CD4-positive, CD25-positive, alpha-beta regulatory T cell (primary cell): ENCODE data around the gene GNAI2. TPM values are rescaled to one million over a fixed set of nuclear protein-coding genes. Genes with fewer than 3 reads are reported as not detected.

Experiments used
- ATAC-seq, 2 donors: fragments of 150-1000 bp; cut with Tn5 transposase; one replicate each; pipeline ENCODE4 v1.10.0; 2021; ENCODE audit warnings: low read depth in 2 of 2, moderate number of reproducible peaks in 2 of 2, moderate library complexity in 1 of 2
- DNase-seq, 3 donors: peaks; one replicate each; pipeline versions ENCODE4 v3.0.0 to v3.0.0-alpha.2; 2012 to 2022; ENCODE audit warnings: mixed read lengths in 1 of 3
- H3K27ac ChIP-seq: one replicate; pipeline ENCODE4 v1.7.0; 2013; ENCODE audit warnings: mild to moderate bottlenecking, low read length; ENCODE audit not compliant: insufficient read depth, poor library complexity, severe bottlenecking
- H3K27me3 ChIP-seq: one replicate; pipeline ENCODE4 v1.7.0; 2013; ENCODE audit warnings: low read length; ENCODE audit not compliant: control insufficient read depth, insufficient read depth
- H3K36me3 ChIP-seq: one replicate; pipeline ENCODE4 v1.7.0; 2013; ENCODE audit warnings: mild to moderate bottlenecking, low read length, moderate library complexity; ENCODE audit not compliant: control insufficient read depth, insufficient read depth
- H3K4me1 ChIP-seq: 2 replicates; pipeline ENCODE4 v1.7.0; 2013; ENCODE audit warnings: mild to moderate bottlenecking, low read length; ENCODE audit not compliant: insufficient read depth, control insufficient read depth, poor library complexity, severe bottlenecking
- H3K4me3 ChIP-seq: one replicate; pipeline ENCODE4 v1.7.0; 2013; ENCODE audit warnings: low read depth, mild to moderate bottlenecking, low read length, moderate library complexity
- H3K9me3 ChIP-seq, 2 experiments: 1 replicate in 1 of 2; 2 replicates in 1 of 2; pipeline ENCODE4 v1.7.0; 2013; ENCODE audit warnings: low read length in 2 of 2, mild to moderate bottlenecking in 1 of 2, moderate library complexity in 1 of 2; ENCODE audit not compliant: control insufficient read depth in 2 of 2
- H3K27ac Mint-ChIP-seq, 3 donors: one replicate each; pipeline ENCODE4 v1.8.0; 2020 to 2022; ENCODE audit warnings: mild to moderate bottlenecking in 3 of 3, mixed read lengths in 3 of 3, moderate library complexity in 2 of 3
- H3K27me3 Mint-ChIP-seq: one replicate; pipeline ENCODE4 v1.8.0; 2022; ENCODE audit warnings: mild to moderate bottlenecking, mixed read lengths
- H3K36me3 Mint-ChIP-seq: one replicate; pipeline ENCODE4 v1.8.0; 2020; ENCODE audit warnings: mixed read lengths
- H3K4me1 Mint-ChIP-seq, 4 donors: one replicate each; pipeline ENCODE4 v1.8.0; 2020 to 2022; ENCODE audit warnings: mixed read lengths in 4 of 4, mild to moderate bottlenecking in 1 of 4
- H3K4me3 Mint-ChIP-seq, 4 donors: one replicate each; pipeline ENCODE4 v1.8.0; 2020 to 2022; ENCODE audit warnings: mild to moderate bottlenecking in 4 of 4, mixed read lengths in 4 of 4, moderate library complexity in 3 of 4
- H3K9me3 Mint-ChIP-seq, 7 donors: one replicate each; pipeline ENCODE4 v1.8.0; 2020 to 2022; ENCODE audit warnings: mixed read lengths in 7 of 7, mild to moderate bottlenecking in 3 of 7, moderate library complexity in 2 of 7
- polyA plus RNA-seq, 4 donors: library from polyadenylated mRNA; unstranded; fragments of 300-500 nt; fragmentation: Illumina TruSeq; gene quantifications; one replicate each; pipeline ENCODE4 v1.2.3, GENCODE V29; 2021
- total RNA-seq: library from RNA; stranded (reverse); gene quantifications from one replicate; pipeline ENCODE4 v1.2.3, GENCODE V29; 2022

GNAI2 gene
- total and polyA plus RNA-seq, 5 donors from 2014 or later: 373 to 696 (median 572) TPM

DNA sequence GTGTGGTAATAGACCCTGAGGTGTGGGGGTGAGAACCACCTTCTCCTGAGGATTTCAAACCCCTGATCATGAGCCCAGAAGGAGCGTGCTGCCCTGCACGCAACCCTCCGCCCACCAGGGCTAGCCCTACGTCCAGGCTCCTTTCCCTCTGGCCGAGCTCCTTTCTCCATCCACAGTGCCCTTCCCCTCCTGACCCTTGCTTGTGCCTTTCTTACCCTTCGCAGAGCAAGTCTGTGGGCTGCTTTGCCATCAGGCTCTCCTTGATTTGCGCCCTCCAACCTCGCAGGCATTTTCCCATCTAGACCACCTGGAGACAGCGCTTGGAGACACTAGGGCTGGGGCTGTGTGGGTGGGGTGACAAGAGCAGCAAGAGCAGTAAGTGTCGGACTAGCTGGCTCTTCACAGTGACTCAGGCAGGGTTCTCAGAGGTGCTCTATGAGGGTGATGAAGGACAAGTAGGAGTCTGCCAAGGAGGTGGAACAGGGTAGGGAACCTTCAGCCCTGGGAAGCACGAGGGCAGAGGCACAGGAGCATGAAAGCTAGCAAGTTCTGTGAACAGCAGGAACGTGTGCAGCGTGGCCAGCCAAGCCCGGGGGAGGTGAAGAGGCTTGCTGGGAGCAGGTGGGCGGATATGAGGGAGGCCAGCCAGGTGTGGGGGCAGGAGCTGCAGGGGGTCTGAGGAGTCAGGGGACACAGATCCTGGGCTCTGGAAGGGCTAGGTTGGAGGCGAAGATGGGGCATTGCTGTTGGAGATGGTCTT, 33.5 kb upstream of the GNAI2 start:
- peaks cover 0 to 5% (median under 1%) of the 10 kb centered on the region in 4 donors for H3K4me1 Mint-ChIP-seq
- peaks cover 65% of the 10 kb centered on the region for H3K27me3 Mint-ChIP-seq
- H3K36me3 Mint-ChIP-seq: no peaks in the 10 kb centered on the region
- no peak overlapping the region for H3K4me3 Mint-ChIP-seq
- no peak overlapping the region for H3K4me3 ChIP-seq
- no peak overlapping the region for H3K27ac ChIP-seq
- H3K9me3 ChIP-seq: no peaks in the 10 kb centered on the region
- H3K27ac Mint-ChIP-seq: no peak overlapping the region
- no peak for DNase-seq
- peaks cover 6% of the 10 kb centered on the region for H3K27me3 ChIP-seq
- peaks cover 8% of the 10 kb centered on the region for H3K4me1 ChIP-seq
- H3K36me3 ChIP-seq: no peaks in the 10 kb centered on the region
- no peak for ATAC-seq
- no peaks in the 10 kb centered on the region for H3K9me3 Mint-ChIP-seq

- Histone ChIP-seq H3K27ac (no peak overlapping the region), H3K27me3 (peaks cover 6% of the 10 kb centered on the region), H3K4me3 (no peak overlapping the region), H3K4me1 (peaks cover 8% of the 10 kb centered on the region), H3K9me3 (no peaks in the 10 kb centered on the region), H3K36me3 (no peaks in the 10 kb centered on the region)
- Mint-ChIP-seq H3K9me3 (no peaks in the 10 kb centered on the region), H3K4me1 (peaks cover 0 to 5% (median under 1%) of the 10 kb centered on the region in 4 donors), H3K4me3 (no peak overlapping the region), H3K36me3 (no peaks in the 10 kb centered on the region), H3K27me3 (peaks cover 68% of the 10 kb centered on the region), H3K27ac (no peak overlapping the region)
- ATAC-seq (no peak), DNase-seq (no peak)
These were observed 32.7 kb upstream of the GNAI2 start for GRCh38 chr3:50203113-50203808.

DNA sequence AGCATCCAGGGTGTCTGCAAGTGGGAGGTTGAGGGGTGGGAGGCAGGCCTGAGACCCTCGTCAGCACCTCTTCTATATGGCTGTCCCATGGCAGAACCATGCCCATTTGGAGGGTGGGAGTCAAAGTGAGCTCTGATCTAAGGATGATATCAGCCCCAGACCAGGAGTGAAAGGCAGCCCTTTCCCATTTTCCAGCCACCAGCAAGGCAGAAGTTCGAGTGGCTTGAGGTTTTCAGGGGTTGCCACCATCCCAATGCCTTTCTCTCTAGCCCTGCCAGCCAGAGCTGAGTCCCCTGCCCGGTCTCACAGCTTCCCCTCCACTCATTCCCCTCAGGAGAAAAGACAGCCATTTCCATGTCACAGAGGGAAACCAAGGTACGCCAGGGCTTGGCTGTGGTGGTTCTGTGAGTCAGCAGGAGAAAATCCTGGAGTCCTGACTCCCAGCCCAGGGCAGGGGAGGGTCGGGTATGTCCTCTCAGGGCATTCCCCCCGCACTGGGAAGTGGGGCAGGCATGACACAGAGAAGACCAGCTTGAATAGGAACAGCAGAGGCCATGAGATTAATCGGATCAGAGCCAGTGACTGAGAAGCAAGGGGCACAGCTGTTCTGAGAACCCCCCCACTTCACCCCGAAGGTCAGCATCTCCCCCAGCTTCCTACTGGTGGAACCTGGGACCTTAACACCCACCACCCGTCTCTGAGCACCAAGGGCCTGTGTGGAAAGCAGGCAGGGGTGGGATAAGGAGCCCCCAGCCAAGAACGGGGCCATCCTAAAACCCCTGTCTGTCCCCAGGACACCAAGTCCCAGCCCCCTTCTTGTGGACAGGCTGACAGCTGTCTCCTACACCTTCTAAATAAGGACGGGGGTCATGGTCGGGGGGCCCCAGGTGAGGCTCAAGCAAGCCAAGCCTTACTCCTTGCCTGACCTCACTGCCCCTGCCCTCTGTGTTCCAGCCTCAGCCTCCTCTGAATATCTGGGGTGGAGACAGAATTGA, 31.9 kb upstream of the GNAI2 start:
- H3K4me3 Mint-ChIP-seq: no peak overlapping the region
- peaks cover 66% of the 10 kb centered on the region for H3K27me3 Mint-ChIP-seq
- H3K27me3 ChIP-seq: peaks cover 6% of the 10 kb centered on the region

DNA sequence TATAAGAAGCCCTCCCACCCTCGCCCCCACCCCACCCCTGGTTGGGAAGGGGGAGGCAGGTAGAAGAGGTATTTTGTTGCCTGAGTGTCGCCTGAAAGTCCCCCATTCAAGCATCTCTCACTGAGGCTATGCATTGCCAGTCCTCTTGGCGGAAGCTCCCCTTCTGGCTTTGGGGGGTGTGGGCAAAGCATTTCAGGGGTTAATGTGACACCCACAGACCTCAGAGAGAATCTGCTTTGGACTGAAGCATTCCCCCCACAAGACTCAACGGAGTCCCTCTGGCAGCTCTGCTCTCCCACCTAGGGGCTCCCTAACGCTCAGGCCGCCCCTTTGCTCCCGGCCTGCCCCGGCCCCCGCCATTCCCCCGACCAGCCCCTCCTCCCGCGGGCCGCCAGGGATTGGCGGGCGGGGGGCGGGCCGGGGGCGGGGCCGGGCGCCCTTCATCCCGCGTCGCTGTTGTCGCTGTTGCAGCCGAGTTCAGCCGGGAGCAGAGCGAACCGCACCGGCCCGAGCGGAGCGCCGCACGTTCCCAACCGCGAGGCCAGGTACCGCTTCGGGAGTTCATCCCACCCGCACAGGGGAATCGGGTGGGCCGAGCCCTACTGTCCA, 31.1 kb upstream of the GNAI2 start, which contains the start of gene SLC38A3:
SLC38A3 (plus strand) TSS at position 468 of the 609 bp plus-strand sequence. CDS start 8,929 bp downstream, outside the sequence.
- Mint-ChIP-seq H3K36me3 (no peaks in the 10 kb centered on the region), H3K4me3 (peak within 1 kb of the TSS in 1 of 4 donors; percentile 33), H3K27me3 (peaks cover 59% of the 10 kb centered on the region), H3K9me3 (peaks cover 0 to 2% (median 0%) of the 10 kb centered on the region in 7 donors), H3K27ac (no peak within 1 kb of the TSS), H3K4me1 (peaks cover 0 to 5% (median under 1%) of the 10 kb centered on the region in 4 donors)
- H3K4me3 ChIP-seq: no peak within 1 kb of the TSS
- ATAC-seq: peak in 1 of 2 donors; percentile 30
- no peak for DNase-seq
- H3K9me3 ChIP-seq: no peaks in the 10 kb centered on the region
- H3K4me1 ChIP-seq: peaks cover 8% of the 10 kb centered on the region
- H3K27me3 ChIP-seq: peaks cover 6% of the 10 kb centered on the region
- H3K36me3 ChIP-seq: no peaks in the 10 kb centered on the region
- H3K27ac ChIP-seq: no peak within 1 kb of the TSS

More for the DNA sequence above, 31.9 kb upstream of the GNAI2 start:
- Mint-ChIP-seq H3K36me3 (no peaks in the 10 kb centered on the region), H3K27ac (no peak overlapping the region), H3K9me3 (peaks cover 0 to 2% (median 0%) of the 10 kb centered on the region in 7 donors), H3K4me1 (peaks cover 0 to 5% (median under 1%) of the 10 kb centered on the region in 4 donors)
- H3K4me3 ChIP-seq: no peak overlapping the region
- peaks cover 8% of the 10 kb centered on the region for H3K4me1 ChIP-seq
- no peaks in the 10 kb centered on the region for H3K9me3 ChIP-seq
- no peak for DNase-seq
- H3K36me3 ChIP-seq: no peaks in the 10 kb centered on the region
- H3K27ac ChIP-seq: no peak overlapping the region
- ATAC-seq: no peak

GRCh38 chr3:50205413-50206276, 30.4 kb upstream of the GNAI2 start:
- Histone ChIP-seq H3K9me3 (no peaks in the 10 kb centered on the region), H3K4me1 (peaks cover 8% of the 10 kb centered on the region), H3K27me3 (peaks cover 6% of the 10 kb centered on the region), H3K36me3 (no peaks in the 10 kb centered on the region), H3K4me3 (no peak overlapping the region), H3K27ac (no peak overlapping the region)
- no peak overlapping the region for H3K27ac Mint-ChIP-seq
- H3K27me3 Mint-ChIP-seq: peaks cover 54% of the 10 kb centered on the region
- ATAC-seq (peak in 1 of 2 donors; percentile 42), DNase-seq (peak in 1 of 3 donors; percentile 42)
- H3K4me3 Mint-ChIP-seq: no peak overlapping the region
- peaks cover 0 to 5% (median under 1%) of the 10 kb centered on the region in 4 donors for H3K4me1 Mint-ChIP-seq
- H3K9me3 Mint-ChIP-seq: peaks cover 0 to 2% (median 0%) of the 10 kb centered on the region in 7 donors
- no peaks in the 10 kb centered on the region for H3K36me3 Mint-ChIP-seq

DNA sequence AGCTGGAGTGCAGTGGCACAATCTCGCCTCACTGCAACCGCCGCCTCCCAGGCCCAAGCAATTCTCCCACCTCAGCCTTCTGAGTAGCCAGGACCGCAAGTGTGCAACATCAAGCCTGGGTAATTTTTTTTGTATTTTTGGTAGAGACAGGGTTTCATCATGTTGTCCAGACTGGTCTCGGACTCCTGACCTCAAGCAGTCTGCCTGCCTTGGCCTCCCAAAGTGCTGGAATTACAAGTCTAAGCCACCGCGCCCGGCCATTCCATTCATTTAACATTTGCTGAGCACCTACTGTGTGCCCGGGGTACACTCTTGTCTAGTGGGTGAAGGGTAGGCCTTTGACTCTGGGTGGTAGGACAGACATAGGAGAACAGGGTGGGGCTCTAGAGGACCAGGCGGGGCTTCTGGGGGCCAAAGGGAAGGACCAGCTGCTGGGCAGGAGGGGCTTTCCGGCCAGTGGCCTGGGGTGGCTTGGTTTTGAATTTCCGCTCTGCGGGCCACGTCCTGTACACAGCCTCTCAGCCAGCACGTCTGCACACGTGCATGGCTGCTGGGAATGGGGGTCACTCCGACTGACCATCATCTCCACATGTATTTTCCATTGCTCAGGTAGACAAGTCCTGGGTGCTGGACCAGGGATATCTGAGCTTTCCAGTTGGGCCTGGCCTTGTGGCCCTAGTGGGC, 28.5 kb upstream of the GNAI2 start:
- Mint-ChIP-seq H3K4me3 (no peak overlapping the region), H3K27ac (no peak overlapping the region), H3K36me3 (no peaks in the 10 kb centered on the region), H3K4me1 (peaks cover 0 to 5% (median under 1%) of the 10 kb centered on the region in 4 donors), H3K27me3 (peaks cover 36% of the 10 kb centered on the region), H3K9me3 (peaks cover 0 to 2% (median 0%) of the 10 kb centered on the region in 7 donors)
- Histone ChIP-seq H3K9me3 (no peaks in the 10 kb centered on the region), H3K36me3 (no peaks in the 10 kb centered on the region), H3K4me1 (peaks cover 8% of the 10 kb centered on the region), H3K27ac (no peak overlapping the region), H3K4me3 (no peak overlapping the region), H3K27me3 (peaks cover 6% of the 10 kb centered on the region)
- ATAC-seq: no peak
- no peak for DNase-seq
